NCI-H1417 treated with DMSO at 0.1 percent for 48 hours (cell line): ENCODE data around the gene FYN.

Experiments
- DNase-seq: peaks from one replicate; lab custom pipeline; 2025; lab: John Stamatoyannopoulos, UW

The FYN gene

GRCh38 chr6:111725446-111726112 is 147.7 kb downstream of the FYN start:
- no peak for DNase-seq

DNA sequence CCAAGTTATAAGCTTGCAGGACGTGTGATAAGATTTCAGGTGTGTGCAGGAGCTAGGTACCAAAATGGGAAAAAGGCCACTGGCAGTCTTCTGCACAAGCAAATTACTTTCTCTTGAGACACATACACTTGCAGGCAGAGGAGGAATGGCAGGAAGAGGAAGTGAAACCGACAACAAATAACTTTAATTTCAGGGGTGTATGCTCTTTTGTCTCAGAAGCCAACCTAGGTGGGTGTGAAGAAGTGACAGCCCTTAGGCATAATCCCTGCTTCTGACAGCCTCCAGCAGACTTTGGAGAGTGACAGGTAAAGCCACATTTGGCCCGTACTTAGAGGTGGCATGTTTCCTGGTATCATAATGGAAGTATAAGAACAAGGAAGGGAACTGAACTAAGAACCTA is 148.7 kb downstream of the FYN start:
- DNase-seq, result no peak

DNA sequence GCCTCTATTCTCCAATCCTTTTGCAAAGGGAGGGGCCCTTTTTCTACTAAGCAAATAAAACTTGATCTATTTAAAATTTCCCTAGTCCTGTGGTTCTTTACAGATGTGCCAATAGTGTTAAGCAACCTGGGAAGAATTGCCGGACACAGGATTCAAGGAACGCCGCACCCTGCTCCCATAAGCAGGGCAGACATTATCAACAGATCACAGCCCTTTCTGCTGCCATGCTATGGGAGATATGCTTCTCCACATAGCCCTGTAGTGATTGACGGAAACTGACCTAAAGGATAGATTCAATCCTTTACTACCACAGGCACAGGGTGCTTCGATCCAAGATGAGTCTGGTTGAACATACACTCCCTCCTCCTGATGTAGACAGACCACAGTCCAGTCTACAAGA is 149.2 kb downstream of the FYN start:
- DNase-seq, result no peak

DNA sequence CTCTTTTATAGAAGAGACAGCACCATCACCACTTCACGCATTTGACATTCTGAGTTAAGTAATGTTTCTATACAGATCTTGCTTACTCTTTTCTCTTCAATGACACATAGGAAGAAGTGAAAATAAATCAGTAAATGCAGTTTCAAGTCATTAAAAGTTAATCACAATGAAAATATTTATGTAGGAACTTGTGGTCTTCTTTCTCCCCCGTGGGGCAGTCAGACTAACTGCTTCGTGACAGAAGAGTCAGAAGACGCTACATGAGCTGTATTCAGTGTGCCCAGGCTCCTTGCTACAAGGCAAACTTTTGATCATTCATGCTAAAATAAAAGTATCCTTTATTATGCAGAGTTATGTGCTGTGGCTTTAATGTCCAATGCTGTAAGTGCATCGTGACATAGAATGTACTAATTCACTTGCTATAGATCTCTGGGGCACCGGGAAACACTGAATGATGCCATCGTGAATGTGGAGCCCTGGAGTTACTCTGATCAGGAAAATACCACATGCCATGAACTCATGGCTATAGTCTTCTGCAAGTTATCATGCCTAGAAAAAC is 149.8 kb downstream of the FYN start:
- DNase-seq, result no peak

GRCh38 chr6:111722179-111722731 is 151.0 kb downstream of the FYN start:
- DNase-seq, result no peak

DNA sequence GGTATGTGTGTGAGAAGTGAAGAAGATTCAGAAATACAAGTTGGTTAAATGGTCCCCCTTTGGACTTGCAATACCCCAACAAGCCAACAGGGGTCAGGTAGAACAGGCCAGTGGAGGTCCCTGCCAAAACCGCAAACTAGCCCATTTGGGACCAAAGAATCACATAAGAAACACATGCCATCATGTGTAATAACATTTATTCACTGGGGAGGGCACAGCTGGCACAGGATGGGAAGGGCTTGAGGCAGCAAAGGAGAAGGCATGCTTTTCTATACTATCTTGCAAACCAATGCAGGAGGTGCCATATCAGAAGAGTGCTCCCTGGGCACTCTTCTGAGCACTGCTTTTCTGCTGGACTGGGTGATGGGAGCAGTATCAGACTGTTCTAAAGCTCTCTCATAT is 151.5 kb downstream of the FYN start:
- DNase-seq, result no peak

GRCh38 chr6:111720931-111721496 is 152.2 kb downstream of the FYN start:
- no peak for DNase-seq

DNA sequence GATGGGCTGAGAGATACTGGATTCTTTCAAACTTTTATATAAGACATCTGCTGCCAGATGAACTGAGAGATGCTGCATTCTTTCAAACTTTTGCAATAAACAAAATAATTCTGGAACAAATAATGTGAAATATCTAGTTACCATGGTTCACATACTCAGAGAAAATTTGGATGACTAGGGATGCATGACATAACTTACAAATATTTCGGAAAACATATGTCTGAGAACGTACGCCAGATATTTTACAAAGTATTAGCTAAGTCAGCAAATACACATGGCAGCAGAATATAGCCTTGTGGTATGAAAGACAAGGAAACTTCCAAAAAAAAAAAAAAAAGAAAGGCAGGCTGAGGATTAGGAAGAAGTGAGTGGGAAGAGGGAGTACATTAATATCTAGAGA is 154.3 kb downstream of the FYN start:
- DNase-seq, result no peak

DNA sequence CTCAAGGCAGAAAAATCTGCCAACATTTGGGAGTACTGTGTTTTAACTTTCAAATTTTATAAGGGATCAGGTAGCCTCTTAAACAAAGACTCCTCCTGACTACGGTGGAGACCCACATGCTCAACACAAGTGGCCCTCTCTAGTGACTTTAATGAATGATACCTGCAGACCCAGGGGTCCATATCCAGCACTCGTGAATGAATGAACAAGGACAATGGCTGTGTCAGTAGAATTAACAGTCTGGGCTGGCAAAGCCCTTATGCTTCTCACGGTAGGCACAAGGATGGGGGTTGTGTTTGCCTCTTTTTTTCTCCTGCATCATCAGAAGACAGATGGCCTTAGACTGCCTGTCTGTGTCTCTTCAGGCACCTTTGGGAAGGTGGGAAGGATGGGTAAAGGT is 154.9 kb downstream of the FYN start:
- no peak for DNase-seq

GRCh38 chr6:111717621-111718020 is 155.6 kb downstream of the FYN start:
- no peak for DNase-seq

DNA sequence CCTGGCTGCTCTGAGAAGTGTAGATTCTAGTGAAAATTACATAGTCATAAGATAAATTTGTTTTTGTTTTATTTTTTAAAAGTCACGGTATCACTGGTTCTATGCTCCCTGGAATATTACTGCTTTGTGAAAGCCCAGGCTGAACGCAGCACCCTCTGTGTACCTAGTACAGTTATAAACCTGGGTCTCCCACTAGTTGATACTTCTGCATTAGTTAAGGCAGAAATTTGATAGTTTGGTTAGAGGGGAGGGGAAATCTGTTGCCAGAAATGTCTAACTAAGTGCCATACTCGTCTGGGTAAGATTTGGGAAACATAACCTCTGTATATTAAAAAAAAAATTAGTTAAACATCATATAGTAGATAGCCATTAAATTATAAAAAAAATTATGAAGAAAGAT is 156.9 kb downstream of the FYN start:
- DNase-seq, result no peak

- no peak for DNase-seq
Measured at GRCh38 chr6:111715321-111715720, 157.9 kb downstream of the FYN start.

GRCh38 chr6:111714416-111715270 is 158.6 kb downstream of the FYN start:
- DNase-seq, result peak; percentile 19

GRCh38 chr6:111713811-111714210 is 159.4 kb downstream of the FYN start:
- DNase-seq, result no peak

GRCh38 chr6:111713236-111713635 is 160.0 kb downstream of the FYN start:
- DNase-seq, result no peak

DNA sequence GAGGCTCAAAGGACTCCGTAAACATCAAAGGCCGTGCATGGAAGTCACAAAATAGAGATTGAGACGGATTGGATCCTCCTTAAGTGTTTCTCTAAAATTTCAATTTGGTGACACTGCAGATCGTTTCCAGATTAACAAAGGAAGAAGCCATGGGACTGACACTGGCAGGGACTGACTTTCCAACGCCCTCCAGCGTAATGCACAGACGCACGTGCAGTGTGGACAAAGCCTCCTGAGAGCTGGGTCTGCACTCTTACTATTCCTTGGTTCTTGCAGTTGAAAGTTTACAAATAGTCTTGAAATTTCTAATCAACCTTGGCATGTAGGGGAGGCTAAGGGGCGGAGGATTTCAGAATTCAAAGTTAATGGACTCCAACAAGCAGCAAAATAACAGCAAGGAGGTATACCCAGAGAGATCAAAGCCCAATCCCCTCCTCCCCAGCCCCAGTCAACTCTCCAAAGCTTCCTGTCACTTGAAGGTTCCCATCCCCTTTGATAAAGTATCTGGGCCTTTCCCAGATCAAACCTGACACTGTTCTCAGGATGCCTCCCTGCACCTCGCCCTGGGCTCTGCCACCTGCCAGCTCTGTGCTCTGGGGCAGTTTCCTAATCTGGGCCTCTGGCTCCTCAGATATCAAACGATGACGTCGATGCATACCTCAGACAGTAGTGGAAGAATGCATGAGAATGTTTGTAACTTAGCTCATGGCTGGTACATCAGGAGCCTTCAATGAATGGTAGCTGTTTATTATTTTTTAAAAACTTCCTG is 161.1 kb downstream of the FYN start:
- DNase-seq, result no peak

- DNase-seq, result peak; percentile 73
Measured at GRCh38 chr6:111711476-111711875, 161.8 kb downstream of the FYN start.

GRCh38 chr6:111710911-111711310 is 162.3 kb downstream of the FYN start:
- DNase-seq, result no peak

GRCh38 chr6:111710439-111710838 is 162.8 kb downstream of the FYN start:
- no peak for DNase-seq

DNA sequence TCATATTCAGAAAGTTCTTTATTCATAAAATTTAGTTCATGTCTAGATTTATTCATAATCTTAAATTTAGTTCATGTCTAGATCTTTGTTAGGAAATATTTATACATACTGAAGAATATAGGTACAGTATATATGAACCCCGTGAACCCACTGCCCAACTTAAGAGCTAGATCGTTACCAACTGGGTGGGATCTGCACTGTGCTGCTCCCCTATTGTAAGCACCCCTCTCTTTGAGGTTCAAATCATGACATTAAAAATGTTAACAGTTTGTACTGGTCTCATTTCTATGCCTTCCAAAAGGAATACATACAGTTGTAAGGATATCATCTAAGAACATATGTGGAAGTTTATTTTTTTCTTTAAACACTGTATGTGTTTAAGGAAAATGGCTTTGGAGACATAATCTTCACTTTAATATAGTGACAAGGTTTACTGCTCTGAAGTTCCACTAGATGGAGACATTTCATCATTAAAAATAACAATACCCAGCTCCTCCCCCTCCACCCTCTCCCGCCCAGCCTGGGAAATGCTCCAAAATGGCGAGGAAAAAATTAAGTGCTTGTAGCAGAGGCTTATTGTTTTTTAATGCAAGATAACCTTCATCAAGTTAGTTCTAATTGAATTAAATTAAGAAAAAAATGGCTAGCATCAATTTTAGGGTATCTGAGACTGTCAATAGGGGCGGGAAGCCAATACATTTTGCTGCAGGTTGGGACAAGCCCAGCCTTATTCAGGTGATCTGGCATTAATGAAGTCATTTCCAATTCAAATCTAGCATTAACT is 163.4 kb downstream of the FYN start:
- peak; percentile 52 for DNase-seq

DNA sequence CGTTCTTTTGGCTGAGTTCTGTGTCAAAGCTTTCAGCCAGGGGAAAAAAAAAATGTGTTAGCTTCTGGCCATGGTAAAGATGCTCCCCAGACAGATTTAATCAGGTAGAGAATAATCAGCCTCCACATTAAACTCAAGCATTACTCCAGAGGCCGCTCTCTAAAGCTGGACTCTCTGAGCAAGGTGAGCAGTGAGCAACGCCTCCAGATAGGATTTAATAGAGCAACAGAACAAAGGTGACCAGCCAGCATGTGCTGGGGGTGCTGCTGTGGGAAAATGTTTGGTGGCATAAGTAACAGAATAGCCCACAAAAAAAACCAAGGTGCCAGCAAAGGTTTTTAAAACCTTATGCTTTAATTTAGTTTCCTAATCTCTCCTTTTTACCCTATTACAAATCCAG is 164.1 kb downstream of the FYN start:
- no peak for DNase-seq
